Measurements from ENCODE around the gene SLC44A2. TPM values are rescaled to one million over a fixed set of nuclear protein-coding genes. Genes with fewer than 3 reads are reported as not detected.

SLC44A2 gene
- polyA plus RNA-seq (2013, experiment 1 of 2; ENCODE audit: insufficient read length), result 86.8 TPM
- polyA plus RNA-seq (2013, experiment 2 of 2; ENCODE audit: insufficient read length), result 84.0 TPM

- peak; percentile 41 for DNase-seq
Observed at GRCh38 chr19:10625003-10625761, at the start of gene SLC44A2. Gene SLC44A2, plus strand, starts transcription at chr19:10625553. Its CDS starts 81 bp downstream, at chr19:10625634.

GRCh38 chr19:10577951-10578350 lies 47.4 kb upstream of the SLC44A2 start:
- DNase-seq, result no peak

GRCh38 chr19:10580979-10581631 lies 44.2 kb upstream of the SLC44A2 start:
- peak; percentile 87 for DNase-seq

GRCh38 chr19:10582091-10582490 lies 43.3 kb upstream of the SLC44A2 start:
- DNase-seq, result no peak

GRCh38 chr19:10583036-10583776 lies 42.1 kb upstream of the SLC44A2 start:
- DNase-seq, result no peak

- no peak for DNase-seq
Observed at GRCh38 chr19:10586396-10586795, 39.0 kb upstream of the SLC44A2 start.

GRCh38 chr19:10587022-10587838 lies 38.1 kb upstream of the SLC44A2 start, which contains the start of gene AP1M2:
Gene AP1M2, minus strand, starts transcription at chr19:10587312. Its CDS starts 81 bp downstream, at chr19:10587231.
- DNase-seq, result no peak

GRCh38 chr19:10587839-10588150 lies 37.6 kb upstream of the SLC44A2 start:
- DNase-seq, result no peak

GRCh38 chr19:10593148-10593547 lies 32.2 kb upstream of the SLC44A2 start:
- DNase-seq, result no peak

- no peak for DNase-seq
Observed at GRCh38 chr19:10593820-10594637, 31.3 kb upstream of the SLC44A2 start.

- DNase-seq, result no peak
Observed at GRCh38 chr19:10600149-10600548, 25.2 kb upstream of the SLC44A2 start.

GRCh38 chr19:10601999-10602329 lies 23.4 kb upstream of the SLC44A2 start:
- no peak for DNase-seq

- peak; percentile 74 for DNase-seq
Observed at GRCh38 chr19:10602330-10603083, 22.8 kb upstream of the SLC44A2 start.

- peak; percentile 26 for DNase-seq
Observed at GRCh38 chr19:10603084-10603872, 22.1 kb upstream of the SLC44A2 start.

- no peak for DNase-seq
Observed at GRCh38 chr19:10603873-10604459, 21.4 kb upstream of the SLC44A2 start.

GRCh38 chr19:10604460-10604980 lies 20.8 kb upstream of the SLC44A2 start:
- DNase-seq, result no peak

GRCh38 chr19:10611907-10612306 lies 13.4 kb upstream of the SLC44A2 start:
- no peak for DNase-seq

- DNase-seq, result no peak
Observed at GRCh38 chr19:10612499-10613119, 12.7 kb upstream of the SLC44A2 start.
